K562 (cell line): ENCODE data around the gene NFS1. TPM values are rescaled to one million over a fixed set of nuclear protein-coding genes. Genes with fewer than 3 reads are reported as not detected.

ENCODE experiments used
- JUNB ChIP-seq: fragments of 450-650 bp; formaldehyde crosslinking; conservative IDR thresholded peaks from 2 replicates; pipeline ENCODE4 v1.4.0; 2020; ENCODE audit warnings: mild to moderate bottlenecking
- MECOM ChIP-seq: fragments of 250-450 bp; sonication (Bioruptor Pico); IDR thresholded peaks from 2 replicates; pipeline ENCODE4 v1.8.0; 2022; ENCODE audit warnings: inconsistent platforms
- MEF2A ChIP-seq: IDR thresholded peaks from 2 replicates; pipeline ENCODE4 v1.6.1; 2011; ENCODE audit warnings: low read depth, mild to moderate bottlenecking, low read length, moderate library complexity; ENCODE audit not compliant: control insufficient read depth
- NFATC3 ChIP-seq: fragments of 450-650 bp; IDR thresholded peaks from 2 replicates; pipeline ENCODE4 v1.6.1; 2017; ENCODE audit warnings: mild to moderate bottlenecking
- RB1 ChIP-seq: fragments of 450-650 bp; IDR thresholded peaks from 2 replicates; pipeline ENCODE4 v1.6.1; 2017; ENCODE audit warnings: low read depth, mild to moderate bottlenecking
- RNF2 ChIP-seq: sonication (generic); IDR thresholded peaks from 2 replicates; pipeline ENCODE4 v1.6.1; 2016
- SLC30A9 ChIP-seq: fragments of 250-450 bp; sonication (Bioruptor Pico); IDR thresholded peaks from 2 replicates; pipeline ENCODE4 v1.8.0; 2022; ENCODE audit warnings: mild to moderate bottlenecking, moderate library complexity
- SMARCA4 ChIP-seq: fragments of 450-650 bp; IDR thresholded peaks from 2 replicates; pipeline ENCODE4 v1.6.1; 2016
- SRF ChIP-seq, 2 experiments: fragments of 250-450, 450-650 bp in 1 of 2; sonication (Bioruptor Pico) in 1 of 2; sonication (generic) in 1 of 2; formaldehyde crosslinking; IDR thresholded peaks; 2 replicates each; pipeline versions ENCODE4 v1.5.0 to v1.5.1; 2020 to 2022; ENCODE audit warnings: mild to moderate bottlenecking in 1 of 2, missing genetic modification reagents in 1 of 2
- ZC3H11A ChIP-seq: IDR thresholded peaks from 2 replicates; pipeline ENCODE4 v1.6.1; 2012; ENCODE audit warnings: low read depth, low read length, improper control_type of control experiment
- ZNF311 ChIP-seq: fragments of 250-450 bp; sonication (Bioruptor Pico); IDR thresholded peaks from 2 replicates; pipeline ENCODE4 v1.4.0; 2020; ENCODE audit warnings: mild to moderate bottlenecking, moderate library complexity
- polyA plus RNA-seq, 8 experiments: library from polyadenylated mRNA; depleted of rRNA in 4 of 8; stranded (reverse) in 5 of 8; unstranded in 3 of 8; fragments of >200 nt; fragmentation: Nextera tagmentation in 2 of 8; fragmentation: Illumina TruSeq in 1 of 8; extraction: Ambion mirVana in 2 of 8; extraction: Trizol in 1 of 8; gene quantifications; 2 replicates each; pipeline versions ENCODE4 v1.2.1 to v1.2.3, GENCODE V29; 2011 to 2014; ENCODE audit warnings: inconsistent platforms in 1 of 8, missing spikeins in 1 of 8
- total RNA-seq, 7 experiments: library from RNA; depleted of rRNA in 6 of 7; stranded (reverse); fragments of >200 nt in 6 of 7; fragmentation: Illumina TruSeq in 2 of 7; extraction: Trizol in 2 of 7; gene quantifications; 2 replicates each; pipeline versions ENCODE4 v1.2.1 to v1.2.3, GENCODE V29; 2011 to 2021; ENCODE audit warnings: low replicate concordance in 1 of 7
- TF ChIP-seq, protein P1 (sequence below): fragments of 450-650 bp; IDR thresholded peaks from 2 replicates; pipeline ENCODE4 v1.6.1; 2016; ENCODE audit warnings: low read depth
- TF ChIP-seq, protein P2 (sequence below), 2 experiments: fragments of 450-650 bp; IDR thresholded peaks; 2 replicates each; pipeline ENCODE4 v1.6.1; 2018; ENCODE audit warnings: mild to moderate bottlenecking in 2 of 2, low read depth in 1 of 2; ENCODE audit not compliant: partially characterized antibody in 2 of 2
- TF ChIP-seq, protein P3 (sequence below): sonication (generic); formaldehyde crosslinking; IDR thresholded peaks from 2 replicates; pipeline ENCODE4 v1.8.1; 2023; ENCODE audit warnings: mild to moderate bottlenecking, missing genetic modification reagents

The NFS1 gene
- total and polyA plus RNA-seq, 9 of the 15 experiments (the other 6 are each of a cell fraction or from before 2014, with no cell fraction given), result 11.5 to 84.8 (median 47.1) TPM

DNA sequence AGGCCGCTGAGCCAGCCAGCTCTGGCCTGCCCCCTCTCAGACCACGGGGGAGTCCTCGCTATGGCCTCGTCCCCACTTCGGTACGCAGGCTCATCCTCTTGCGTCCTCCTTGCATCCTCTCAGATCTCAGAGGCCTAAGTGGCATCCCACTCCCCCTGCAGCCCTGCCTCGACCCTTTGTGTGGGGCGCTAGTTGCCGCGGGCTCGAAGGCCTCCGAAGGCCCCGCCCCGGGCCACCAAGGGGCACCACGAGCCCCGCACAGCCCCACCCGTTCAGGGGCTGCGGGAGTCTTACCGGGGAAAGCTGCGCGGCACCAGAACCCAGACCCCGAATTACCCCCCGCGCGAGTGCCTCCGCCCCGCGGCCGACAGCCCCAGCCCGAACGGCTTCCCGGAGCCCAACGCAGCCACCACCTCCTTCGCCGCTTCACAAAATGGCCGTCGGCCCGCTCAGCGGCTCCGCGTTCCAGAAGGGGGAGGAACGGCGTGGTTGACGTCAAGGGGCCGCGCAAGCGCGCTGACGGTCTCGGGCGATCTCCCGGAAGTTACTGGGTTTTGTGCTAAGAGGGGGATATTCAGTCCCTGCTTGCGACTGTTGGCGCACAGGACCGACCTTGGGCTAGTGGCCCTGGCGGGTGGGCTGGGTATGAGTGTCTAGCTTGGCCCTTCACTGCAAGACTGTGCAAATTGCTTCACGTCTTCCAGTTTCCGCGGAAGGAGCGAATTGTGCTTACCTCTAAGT is 34.5 kb downstream of the NFS1 start, which contains the start of the genes CPNE1 and RBM12 (continued):
- TF ChIP-seq, protein P1, sequence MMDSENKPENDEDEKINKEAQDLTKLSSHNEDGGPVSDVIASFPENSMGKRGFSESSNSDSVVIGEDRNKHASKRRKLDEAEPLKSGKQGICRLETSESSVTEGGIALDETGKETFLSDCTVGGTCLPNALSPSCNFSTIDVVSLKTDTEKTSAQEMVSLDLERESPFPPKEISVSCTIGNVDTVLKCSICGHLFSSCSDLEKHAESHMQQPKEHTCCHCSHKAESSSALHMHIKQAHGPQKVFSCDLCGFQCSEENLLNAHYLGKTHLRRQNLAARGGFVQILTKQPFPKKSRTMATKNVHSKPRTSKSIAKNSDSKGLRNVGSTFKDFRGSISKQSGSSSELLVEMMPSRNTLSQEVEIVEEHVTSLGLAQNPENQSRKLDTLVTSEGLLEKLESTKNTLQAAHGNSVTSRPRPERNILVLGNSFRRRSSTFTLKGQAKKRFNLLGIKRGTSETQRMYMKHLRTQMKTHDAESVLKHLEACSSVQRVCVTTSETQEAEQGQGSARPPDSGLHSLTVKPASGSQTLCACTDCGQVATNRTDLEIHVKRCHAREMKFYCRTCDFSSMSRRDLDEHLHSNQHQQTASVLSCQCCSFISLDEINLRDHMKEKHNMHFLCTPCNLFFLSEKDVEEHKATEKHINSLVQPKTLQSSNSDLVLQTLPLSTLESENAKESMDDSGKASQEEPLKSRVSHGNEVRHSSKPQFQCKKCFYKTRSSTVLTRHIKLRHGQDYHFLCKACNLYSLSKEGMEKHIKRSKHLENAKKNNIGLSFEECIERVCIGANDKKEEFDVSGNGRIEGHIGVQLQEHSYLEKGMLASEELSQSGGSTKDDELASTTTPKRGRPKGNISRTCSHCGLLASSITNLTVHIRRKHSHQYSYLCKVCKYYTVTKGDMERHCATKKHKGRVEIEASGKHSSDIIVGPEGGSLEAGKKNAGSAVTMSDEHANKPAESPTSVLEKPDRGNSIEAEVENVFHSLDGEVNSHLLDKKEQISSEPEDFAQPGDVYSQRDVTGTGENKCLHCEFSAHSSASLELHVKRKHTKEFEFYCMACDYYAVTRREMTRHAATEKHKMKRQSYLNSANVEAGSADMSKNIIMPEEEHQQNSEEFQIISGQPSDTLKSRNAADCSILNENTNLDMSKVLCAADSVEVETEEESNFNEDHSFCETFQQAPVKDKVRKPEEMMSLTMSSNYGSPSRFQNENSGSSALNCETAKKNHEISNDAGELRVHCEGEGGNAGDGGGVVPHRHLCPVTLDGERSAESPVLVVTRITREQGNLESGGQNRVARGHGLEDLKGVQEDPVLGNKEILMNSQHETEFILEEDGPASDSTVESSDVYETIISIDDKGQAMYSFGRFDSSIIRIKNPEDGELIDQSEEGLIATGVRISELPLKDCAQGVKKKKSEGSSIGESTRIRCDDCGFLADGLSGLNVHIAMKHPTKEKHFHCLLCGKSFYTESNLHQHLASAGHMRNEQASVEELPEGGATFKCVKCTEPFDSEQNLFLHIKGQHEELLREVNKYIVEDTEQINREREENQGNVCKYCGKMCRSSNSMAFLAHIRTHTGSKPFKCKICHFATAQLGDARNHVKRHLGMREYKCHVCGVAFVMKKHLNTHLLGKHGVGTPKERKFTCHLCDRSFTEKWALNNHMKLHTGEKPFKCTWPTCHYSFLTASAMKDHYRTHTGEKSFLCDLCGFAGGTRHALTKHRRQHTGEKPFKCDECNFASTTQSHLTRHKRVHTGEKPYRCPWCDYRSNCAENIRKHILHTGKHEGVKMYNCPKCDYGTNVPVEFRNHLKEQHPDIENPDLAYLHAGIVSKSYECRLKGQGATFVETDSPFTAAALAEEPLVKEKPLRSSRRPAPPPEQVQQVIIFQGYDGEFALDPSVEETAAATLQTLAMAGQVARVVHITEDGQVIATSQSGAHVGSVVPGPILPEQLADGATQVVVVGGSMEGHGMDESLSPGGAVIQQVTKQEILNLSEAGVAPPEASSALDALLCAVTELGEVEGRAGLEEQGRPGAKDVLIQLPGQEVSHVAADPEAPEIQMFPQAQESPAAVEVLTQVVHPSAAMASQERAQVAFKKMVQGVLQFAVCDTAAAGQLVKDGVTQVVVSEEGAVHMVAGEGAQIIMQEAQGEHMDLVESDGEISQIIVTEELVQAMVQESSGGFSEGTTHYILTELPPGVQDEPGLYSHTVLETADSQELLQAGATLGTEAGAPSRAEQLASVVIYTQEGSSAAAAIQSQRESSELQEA, result no peak
- TF ChIP-seq RNF2, result peak; percentile 58
- TF ChIP-seq MEF2A, result no peak
- no peak for TF ChIP-seq SMARCA4
- TF ChIP-seq ZNF311 (CRISPR knock-in tag), result no peak
- TF ChIP-seq SRF (CRISPR knock-in tag; IDR thresholded peaks at IDR 0.05), result peak in 1 of 2 experiments; percentile 74; a peak in 1 of 4 replicates
- no peak for TF ChIP-seq SLC30A9 (CRISPR knock-in tag)
- no peak for TF ChIP-seq JUNB (CRISPR knock-in tag)
- TF ChIP-seq MECOM (CRISPR knock-in tag), result no peak
- TF ChIP-seq ZC3H11A, result no peak
- TF ChIP-seq RB1, result peak; percentile 69
- TF ChIP-seq, protein P2, sequence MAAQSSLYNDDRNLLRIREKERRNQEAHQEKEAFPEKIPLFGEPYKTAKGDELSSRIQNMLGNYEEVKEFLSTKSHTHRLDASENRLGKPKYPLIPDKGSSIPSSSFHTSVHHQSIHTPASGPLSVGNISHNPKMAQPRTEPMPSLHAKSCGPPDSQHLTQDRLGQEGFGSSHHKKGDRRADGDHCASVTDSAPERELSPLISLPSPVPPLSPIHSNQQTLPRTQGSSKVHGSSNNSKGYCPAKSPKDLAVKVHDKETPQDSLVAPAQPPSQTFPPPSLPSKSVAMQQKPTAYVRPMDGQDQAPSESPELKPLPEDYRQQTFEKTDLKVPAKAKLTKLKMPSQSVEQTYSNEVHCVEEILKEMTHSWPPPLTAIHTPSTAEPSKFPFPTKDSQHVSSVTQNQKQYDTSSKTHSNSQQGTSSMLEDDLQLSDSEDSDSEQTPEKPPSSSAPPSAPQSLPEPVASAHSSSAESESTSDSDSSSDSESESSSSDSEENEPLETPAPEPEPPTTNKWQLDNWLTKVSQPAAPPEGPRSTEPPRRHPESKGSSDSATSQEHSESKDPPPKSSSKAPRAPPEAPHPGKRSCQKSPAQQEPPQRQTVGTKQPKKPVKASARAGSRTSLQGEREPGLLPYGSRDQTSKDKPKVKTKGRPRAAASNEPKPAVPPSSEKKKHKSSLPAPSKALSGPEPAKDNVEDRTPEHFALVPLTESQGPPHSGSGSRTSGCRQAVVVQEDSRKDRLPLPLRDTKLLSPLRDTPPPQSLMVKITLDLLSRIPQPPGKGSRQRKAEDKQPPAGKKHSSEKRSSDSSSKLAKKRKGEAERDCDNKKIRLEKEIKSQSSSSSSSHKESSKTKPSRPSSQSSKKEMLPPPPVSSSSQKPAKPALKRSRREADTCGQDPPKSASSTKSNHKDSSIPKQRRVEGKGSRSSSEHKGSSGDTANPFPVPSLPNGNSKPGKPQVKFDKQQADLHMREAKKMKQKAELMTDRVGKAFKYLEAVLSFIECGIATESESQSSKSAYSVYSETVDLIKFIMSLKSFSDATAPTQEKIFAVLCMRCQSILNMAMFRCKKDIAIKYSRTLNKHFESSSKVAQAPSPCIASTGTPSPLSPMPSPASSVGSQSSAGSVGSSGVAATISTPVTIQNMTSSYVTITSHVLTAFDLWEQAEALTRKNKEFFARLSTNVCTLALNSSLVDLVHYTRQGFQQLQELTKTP (IDR thresholded peaks at IDR 0.05; ENCODE audit: low read depth in 1 of 2, partially characterized antibody in 2 of 2), result no peak
- TF ChIP-seq, protein P3, sequence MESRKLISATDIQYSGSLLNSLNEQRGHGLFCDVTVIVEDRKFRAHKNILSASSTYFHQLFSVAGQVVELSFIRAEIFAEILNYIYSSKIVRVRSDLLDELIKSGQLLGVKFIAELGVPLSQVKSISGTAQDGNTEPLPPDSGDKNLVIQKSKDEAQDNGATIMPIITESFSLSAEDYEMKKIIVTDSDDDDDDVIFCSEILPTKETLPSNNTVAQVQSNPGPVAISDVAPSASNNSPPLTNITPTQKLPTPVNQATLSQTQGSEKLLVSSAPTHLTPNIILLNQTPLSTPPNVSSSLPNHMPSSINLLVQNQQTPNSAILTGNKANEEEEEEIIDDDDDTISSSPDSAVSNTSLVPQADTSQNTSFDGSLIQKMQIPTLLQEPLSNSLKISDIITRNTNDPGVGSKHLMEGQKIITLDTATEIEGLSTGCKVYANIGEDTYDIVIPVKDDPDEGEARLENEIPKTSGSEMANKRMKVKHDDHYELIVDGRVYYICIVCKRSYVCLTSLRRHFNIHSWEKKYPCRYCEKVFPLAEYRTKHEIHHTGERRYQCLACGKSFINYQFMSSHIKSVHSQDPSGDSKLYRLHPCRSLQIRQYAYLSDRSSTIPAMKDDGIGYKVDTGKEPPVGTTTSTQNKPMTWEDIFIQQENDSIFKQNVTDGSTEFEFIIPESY (CRISPR knock-in tag), result no peak
- no peak for TF ChIP-seq NFATC3
